HepG2 (cell line): ENCODE data around the gene PLPPR3. TPM values are rescaled to one million over a fixed set of nuclear protein-coding genes. Genes with fewer than 3 reads are reported as not detected.

ENCODE experiments used
- ATF7-NPFF ChIP-seq: sonication (generic); formaldehyde crosslinking; IDR thresholded peaks from 2 replicates; pipeline ENCODE4 v1.8.1; 2023; ENCODE audit warnings: mild to moderate bottlenecking, low read depth, missing genetic modification reagents, moderate library complexity
- ATRX ChIP-seq: sonication (generic); formaldehyde crosslinking; IDR thresholded peaks from 2 replicates; pipeline ENCODE4 v1.4.0; 2020; ENCODE audit warnings: missing genetic modification reagents, borderline replicate concordance
- BCLAF1 ChIP-seq: fragments of 450-650 bp; IDR thresholded peaks from 2 replicates; pipeline ENCODE4 v1.6.1; 2017; ENCODE audit warnings: mild to moderate bottlenecking
- CEBPG ChIP-seq: IDR thresholded peaks from 2 replicates; pipeline ENCODE4 v1.6.1; 2016
- HDAC2 ChIP-seq: sonication (generic); formaldehyde crosslinking; IDR thresholded peaks from 2 replicates; pipeline ENCODE4 v1.4.0; 2020; ENCODE audit warnings: missing genetic modification reagents
- KLF9 ChIP-seq: IDR thresholded peaks from 2 replicates; pipeline ENCODE4 v1.6.1; 2016; ENCODE audit warnings: low read depth
- NONO ChIP-seq, 2 experiments: fragments of 450-650 bp in 1 of 2; sonication (generic) in 1 of 2; formaldehyde crosslinking in 1 of 2; IDR thresholded peaks in 1 of 2; conservative IDR thresholded peaks in 1 of 2; 2 replicates each; pipeline versions ENCODE4 v1.6.1 to v1.8.0; 2017 to 2022; ENCODE audit warnings: mild to moderate bottlenecking in 1 of 2, missing genetic modification reagents in 1 of 2, moderate library complexity in 1 of 2
- NPAS2 ChIP-seq: sonication (generic); formaldehyde crosslinking; IDR thresholded peaks from 2 replicates; pipeline ENCODE4 v1.8.0; 2022; ENCODE audit warnings: mild to moderate bottlenecking, missing genetic modification reagents, borderline replicate concordance
- NR2F1 ChIP-seq, 2 experiments: fragments of 450-650 bp in 1 of 2; formaldehyde crosslinking in 1 of 2; IDR thresholded peaks; 2 replicates each; pipeline versions ENCODE4 v1.5.0 to v1.6.1; 2016 to 2020; ENCODE audit warnings: mild to moderate bottlenecking in 1 of 2, missing compliant biosample characterization in 1 of 2, missing genetic modification reagents in 1 of 2, moderate library complexity in 1 of 2
- NR2F6 ChIP-seq, 2 experiments: IDR thresholded peaks; 2 replicates each; pipeline ENCODE4 v1.6.1; 2016; ENCODE audit warnings: antibody characterized with exemption in 1 of 2, mild to moderate bottlenecking in 1 of 2
- PRDM10 ChIP-seq: sonication (generic); formaldehyde crosslinking; IDR thresholded peaks from 2 replicates; pipeline ENCODE4 v1.4.0; 2020; ENCODE audit warnings: low read depth, missing genetic modification reagents
- RFX1 ChIP-seq: fragments of 450-650 bp; IDR thresholded peaks from 2 replicates; pipeline ENCODE4 v1.6.1; 2017
- SMC3 ChIP-seq: IDR thresholded peaks from 2 replicates; pipeline ENCODE4 v1.6.1; 2011; ENCODE audit warnings: low read length, improper control_type of control experiment
- STAT5B ChIP-seq: sonication (generic); formaldehyde crosslinking; IDR thresholded peaks from 2 replicates; pipeline ENCODE4 v1.4.0; 2020; ENCODE audit warnings: missing genetic modification reagents
- ZBTB7B ChIP-seq: sonication (generic); formaldehyde crosslinking; IDR thresholded peaks from 2 replicates; pipeline ENCODE4 v1.4.0; 2020; ENCODE audit warnings: missing genetic modification reagents
- ZC3H13 ChIP-seq: sonication (generic); formaldehyde crosslinking; IDR thresholded peaks from 2 replicates; pipeline ENCODE4 v1.8.1; 2023; ENCODE audit warnings: mild to moderate bottlenecking, missing genetic modification reagents, moderate library complexity
- ZMYM4 ChIP-seq: sonication (generic); formaldehyde crosslinking; IDR thresholded peaks from 2 replicates; pipeline ENCODE4 v1.8.1; 2023; ENCODE audit warnings: mild to moderate bottlenecking, missing genetic modification reagents
- ZNF207 ChIP-seq: fragments of 450-650 bp; IDR thresholded peaks from 2 replicates; pipeline ENCODE4 v1.6.1; 2016; ENCODE audit warnings: antibody characterized with exemption, borderline replicate concordance
- ZNF232 ChIP-seq: sonication (generic); formaldehyde crosslinking; IDR thresholded peaks from 2 replicates; pipeline ENCODE4 v1.4.0; 2020; ENCODE audit warnings: missing genetic modification reagents, borderline replicate concordance
- ZNF460 ChIP-seq: sonication (generic); formaldehyde crosslinking; IDR thresholded peaks from 2 replicates; pipeline ENCODE4 v1.5.1; 2020; ENCODE audit warnings: missing genetic modification reagents, mild to moderate bottlenecking, borderline replicate concordance
- ZNF792 ChIP-seq: IDR thresholded peaks from 2 replicates; pipeline ENCODE4 v1.6.1; 2016
- polyA plus RNA-seq, 8 experiments: library from polyadenylated mRNA; depleted of rRNA in 3 of 8; stranded (reverse) in 7 of 8; unstranded in 1 of 8; fragments of >200 nt; fragmentation: Illumina TruSeq in 4 of 8; extraction: Trizol in 4 of 8; gene quantifications; 2 replicates each; pipeline versions ENCODE4 v1.2.1 to v1.2.3, GENCODE V29; 2011 to 2016; ENCODE audit warnings: low read depth in 4 of 8, missing spikeins in 1 of 8, mixed read lengths in 1 of 8; ENCODE audit not compliant: insufficient read depth in 1 of 8
- total RNA-seq, 5 experiments: library from RNA; depleted of rRNA; stranded (reverse); fragments of >200 nt; fragmentation: Illumina TruSeq; extraction: Trizol; gene quantifications; 2 replicates each; pipeline ENCODE4 v1.2.3, GENCODE V29; 2016; ENCODE audit warnings: low read depth in 1 of 5
- TF ChIP-seq, protein P1 (sequence below), 2 experiments: fragments of 450-650 bp in 1 of 2; sonication (generic) in 1 of 2; formaldehyde crosslinking; IDR thresholded peaks; 2 replicates each; pipeline versions ENCODE4 v1.5.0 to v1.8.0; 2020 to 2022; ENCODE audit warnings: mild to moderate bottlenecking in 1 of 2, missing genetic modification reagents in 1 of 2

Gene PLPPR3
- total and polyA plus RNA-seq, 2 of the 13 experiments (the other 11 are each of a cell fraction or from before 2014, with no cell fraction given), result 0.07 to 0.16 TPM

DNA sequence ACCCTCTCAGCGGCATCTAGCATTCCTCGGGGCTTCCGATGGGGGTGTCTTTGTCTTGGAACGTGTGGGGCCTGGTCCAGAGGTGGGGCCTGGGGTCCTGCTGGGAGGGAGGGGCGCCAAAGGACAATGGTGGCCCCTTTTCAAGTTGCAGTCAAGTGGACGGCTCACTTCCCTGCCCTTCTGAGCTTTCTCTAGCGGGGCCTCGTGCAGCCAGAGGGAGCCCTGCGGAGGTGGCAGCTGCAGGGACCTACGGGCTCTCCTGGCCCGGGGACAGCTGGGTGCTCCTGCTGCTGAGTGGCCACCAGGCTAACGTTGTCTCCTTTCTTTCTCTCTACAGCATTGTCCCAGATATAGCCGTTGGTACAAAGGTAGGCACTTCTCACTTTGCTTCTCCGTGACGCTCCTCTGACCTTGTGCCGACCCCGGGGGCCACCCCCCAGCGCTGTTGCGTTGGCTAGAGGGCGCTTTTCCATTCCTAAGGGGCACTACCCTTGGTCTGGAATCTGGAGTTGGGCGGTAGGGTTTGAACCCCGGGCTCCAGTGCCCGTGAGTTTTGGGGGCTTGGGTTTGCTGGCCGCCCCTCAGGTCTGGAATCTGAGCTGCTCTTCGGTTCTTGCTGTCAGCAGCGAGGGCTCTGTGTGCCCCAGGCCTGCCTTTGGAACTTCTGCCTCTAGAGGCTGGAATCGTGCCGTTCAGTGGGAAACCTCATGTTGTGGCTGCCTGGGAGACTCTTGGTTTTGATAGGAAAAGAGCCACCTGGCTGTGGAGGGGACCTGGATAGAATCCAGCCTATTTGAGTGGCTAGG is 22.5 kb downstream of the PLPPR3 start (continued):
- no peak for TF ChIP-seq PRDM10 (CRISPR knock-in tag)
- TF ChIP-seq RFX1, result no peak
- TF ChIP-seq ZBTB7B (CRISPR knock-in tag), result 0 out of 2 replicates have a peak, but pooled peaks have one; percentile 55
- no peak for TF ChIP-seq ATRX
- peak; percentile 59 for TF ChIP-seq NR2F6 (IDR thresholded peaks at IDR 0.05)
- TF ChIP-seq NR2F6 (CRISPR knock-in tag; IDR thresholded peaks at IDR 0.05), result peak; percentile 63
- 0 out of 2 replicates have a peak, but pooled peaks have one; percentile 47 for TF ChIP-seq HDAC2
- TF ChIP-seq CEBPG (CRISPR knock-in tag), result no peak
- TF ChIP-seq ZNF792 (CRISPR knock-in tag), result no peak
- TF ChIP-seq ZNF460 (CRISPR knock-in tag), result no peak
- no peak for TF ChIP-seq NPAS2
- no peak for TF ChIP-seq STAT5B (CRISPR knock-in tag)
- TF ChIP-seq ZNF207, result no peak
- TF ChIP-seq BCLAF1, result no peak
- no peak for TF ChIP-seq ATF7-NPFF (CRISPR knock-in tag)
- TF ChIP-seq ZNF232 (CRISPR knock-in tag), result 0 out of 2 replicates have a peak, but pooled peaks have one; percentile 34
- TF ChIP-seq ZMYM4, result no peak
- no peak for TF ChIP-seq KLF9 (CRISPR knock-in tag)
- no peak for TF ChIP-seq ZC3H13
- peak in 1 of 2 experiments; percentile 52; a peak in 1 of 4 replicates for TF ChIP-seq NR2F1 (CRISPR knock-in tag; IDR thresholded peaks at IDR 0.05)
- no peak for TF ChIP-seq NONO (IDR thresholded peaks at IDR 0.05)
- TF ChIP-seq NONO (CRISPR knock-in tag; conservative IDR thresholded peaks at IDR 0.05), result peak; percentile 69; the same call in 1 of the 2 replicates
- 0 out of 2 replicates have a peak, but pooled peaks have one; percentile 9 for TF ChIP-seq SMC3
- TF ChIP-seq, protein P1, sequence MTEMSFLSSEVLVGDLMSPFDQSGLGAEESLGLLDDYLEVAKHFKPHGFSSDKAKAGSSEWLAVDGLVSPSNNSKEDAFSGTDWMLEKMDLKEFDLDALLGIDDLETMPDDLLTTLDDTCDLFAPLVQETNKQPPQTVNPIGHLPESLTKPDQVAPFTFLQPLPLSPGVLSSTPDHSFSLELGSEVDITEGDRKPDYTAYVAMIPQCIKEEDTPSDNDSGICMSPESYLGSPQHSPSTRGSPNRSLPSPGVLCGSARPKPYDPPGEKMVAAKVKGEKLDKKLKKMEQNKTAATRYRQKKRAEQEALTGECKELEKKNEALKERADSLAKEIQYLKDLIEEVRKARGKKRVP (CRISPR knock-in tag; IDR thresholded peaks at IDR 0.05), result 0 out of 4 replicates have a peak, but pooled peaks of 1 of the 2 experiments have one; percentile 31
